Gastroesophageal sphincter (tissue), 4 donors: Measurements from ENCODE around the gene SDSL. TPM values are rescaled to one million over a fixed set of nuclear protein-coding genes. Genes with fewer than 3 reads are reported as not detected.

Experiments used
- ATAC-seq: fragments of 150-250 bp; one replicate; pipeline ENCODE4 v1.9.1; 2016; ENCODE audit warnings: mild to moderate bottlenecking, moderate library complexity
- H3K27ac ChIP-seq, 4 donors: fragments of 200-600 bp; sonication (generic) in 3 of 4; 1 replicate in 3 of 4; 2 replicates in 1 of 4; pipeline ENCODE4 v1.5.1; 2016 to 2019
- H3K27me3 ChIP-seq: fragments of 200-600 bp; sonication (generic); one replicate; pipeline ENCODE4 v1.5.1; 2019
- H3K36me3 ChIP-seq, 2 donors: fragments of 200-600 bp; sonication (generic); one replicate each; pipeline ENCODE4 v1.5.1; 2019; ENCODE audit warnings: control low read depth in 1 of 2
- H3K4me1 ChIP-seq, 3 donors: fragments of 200-600 bp; sonication (generic); 1 replicate in 2 of 3; 2 replicates in 1 of 3; pipeline ENCODE4 v1.5.1; 2016 to 2019; ENCODE audit warnings: control low read depth in 2 of 3
- H3K4me3 ChIP-seq, 2 donors: fragments of 200-600 bp; sonication (generic); one replicate each; pipeline ENCODE4 v1.5.1; 2019; ENCODE audit warnings: mild to moderate bottlenecking in 1 of 2, moderate library complexity in 1 of 2
- H3K9me3 ChIP-seq, 3 donors: fragments of 200-600 bp; sonication (generic); one replicate each; pipeline ENCODE4 v1.5.1; 2017 to 2019; ENCODE audit warnings: control low read depth in 2 of 3
- CTCF ChIP-seq, 4 experiments: fragments of 200-600 bp in 2 of 4; fragments of 450-650 bp in 2 of 4; sonication (generic) in 1 of 4; IDR thresholded peaks; one replicate each; pipeline ENCODE4 v1.5.1; 2017 to 2019; ENCODE audit warnings: antibody characterized with exemption in 4 of 4, mild to moderate bottlenecking in 2 of 4, moderate library complexity in 2 of 4
- EP300 ChIP-seq: sonication (generic); formaldehyde crosslinking; IDR thresholded peaks from one replicate; pipeline ENCODE4 v1.6.1; 2017; ENCODE audit warnings: antibody characterized with exemption, mild to moderate bottlenecking
- POLR2A ChIP-seq, 2 donors: fragments of 450-650 bp; IDR thresholded peaks; one replicate each; pipeline ENCODE4 v1.6.1; 2017; ENCODE audit warnings: antibody characterized with exemption in 2 of 2, mild to moderate bottlenecking in 2 of 2, moderate library complexity in 1 of 2
- POLR2AphosphoS5 ChIP-seq: sonication (generic); formaldehyde crosslinking; IDR thresholded peaks from one replicate; pipeline ENCODE4 v1.6.1; 2017; ENCODE audit warnings: antibody characterized with exemption
- WGBS, 2 donors: methylation state at CpG; one replicate each; pipeline ENCODE4 v1.1.5; 2018; ENCODE audit warnings: low coverage in 1 of 2; 5-methylcytosine and 5-hydroxymethylcytosine counted together
- total RNA-seq, 4 donors: library from RNA; depleted of rRNA; stranded (reverse); fragments of >200 nt; gene quantifications; one replicate each; pipeline ENCODE4 v1.1.0, GENCODE V29; 2016

SDSL gene
- total RNA-seq, 4 donors from 2014 or later: 1.1 to 7.5 (median 2.6) TPM

- Histone ChIP-seq H3K27ac (no peak overlapping the region), H3K4me1 (peaks cover 0 to 8% (median 0%) of the 10 kb centered on the region in 3 donors), H3K36me3 (no peaks in the 10 kb centered on the region), H3K4me3 (no peak overlapping the region), H3K9me3 (no peaks in the 10 kb centered on the region), H3K27me3 (peaks cover 59% of the 10 kb centered on the region)
- no peak for TF ChIP-seq CTCF (IDR thresholded peaks at IDR 0.05)
- no peak for TF ChIP-seq EP300
- TF ChIP-seq POLR2A (IDR thresholded peaks at IDR 0.05): no peak
- WGBS, 2 donors: 75 to 100% methylated on average over 2 to 3 of the region's 23 CpGs
- no peak for ATAC-seq
Measured at GRCh38 chr12:113402586-113403260, 19.5 kb upstream of the SDSL start.

GRCh38 chr12:113403435-113404415 is 18.5 kb upstream of the SDSL start, which contains the start of gene SDS:
Gene SDS, minus strand, starts transcription at chr12:113403887. Its CDS starts 4,179 bp downstream, at chr12:113399708.
- WGBS, 2 donors: 37% methylated on average over 9 to 11 of the region's 14 CpGs
- no peak within 1 kb of the TSS for H3K27ac ChIP-seq
- no peaks in the 10 kb centered on the region for H3K36me3 ChIP-seq
- peaks cover 49% of the 10 kb centered on the region for H3K27me3 ChIP-seq
- peak; percentile 65 for ATAC-seq
- TF ChIP-seq CTCF (IDR thresholded peaks at IDR 0.05): no peak
- no peak for TF ChIP-seq POLR2A (IDR thresholded peaks at IDR 0.05)
- TF ChIP-seq EP300: no peak
- TF ChIP-seq POLR2AphosphoS5: no peak
- peak within 1 kb of the TSS in 1 of 2 donors; percentile 11 for H3K4me3 ChIP-seq
- H3K4me1 ChIP-seq: peaks cover 0 to 12% (median 0%) of the 10 kb centered on the region in 3 donors
- H3K9me3 ChIP-seq: no peaks in the 10 kb centered on the region

GRCh38 chr12:113405694-113406093 is 16.5 kb upstream of the SDSL start:
- no peak overlapping the region for H3K4me3 ChIP-seq
- no peaks in the 10 kb centered on the region for H3K36me3 ChIP-seq
- WGBS, 2 donors: 66 to 78% methylated on average over 3 of the region's 3 CpGs
- H3K4me1 ChIP-seq: peaks cover 0 to 12% (median 0%) of the 10 kb centered on the region in 3 donors
- ATAC-seq: no peak
- H3K27me3 ChIP-seq: peaks cover 49% of the 10 kb centered on the region
- no peaks in the 10 kb centered on the region for H3K9me3 ChIP-seq
- no peak overlapping the region for H3K27ac ChIP-seq
- TF ChIP-seq EP300: no peak
- TF ChIP-seq CTCF (IDR thresholded peaks at IDR 0.05): no peak
- no peak for TF ChIP-seq POLR2A (IDR thresholded peaks at IDR 0.05)
- TF ChIP-seq POLR2AphosphoS5: no peak

- Histone ChIP-seq H3K27me3 (peaks cover 38% of the 10 kb centered on the region), H3K27ac (no peak overlapping the region), H3K4me3 (no peak overlapping the region), H3K36me3 (no peaks in the 10 kb centered on the region), H3K9me3 (no peaks in the 10 kb centered on the region), H3K4me1 (peaks cover 0 to 12% (median 0%) of the 10 kb centered on the region in 3 donors)
- 51 to 88% methylated on average over 4 to 6 of the region's 6 CpGs for WGBS, 2 donors
- no peak for TF ChIP-seq CTCF (IDR thresholded peaks at IDR 0.05)
- no peak for TF ChIP-seq POLR2AphosphoS5
- no peak for TF ChIP-seq POLR2A (IDR thresholded peaks at IDR 0.05)
- TF ChIP-seq EP300: no peak
- ATAC-seq: no peak
Measured at GRCh38 chr12:113407931-113408600, 14.1 kb upstream of the SDSL start.
